Activated naive CD8-positive, alpha-beta T cell treated with anti-CD3 and anti-CD28 coated beads for 36 hours (primary cell): ENCODE measurements around the gene KIF5C. TPM values are rescaled to one million over a fixed set of nuclear protein-coding genes. Genes with fewer than 3 reads are reported as not detected.

Experiments used
- DNase-seq: peaks from one replicate; pipeline ENCODE4 v3.0.0; 2021
- H3K27ac Mint-ChIP-seq: one replicate; pipeline ENCODE4 v1.8.0; 2022; ENCODE audit warnings: mild to moderate bottlenecking, moderate library complexity, mixed read lengths
- H3K27me3 Mint-ChIP-seq: one replicate; pipeline ENCODE4 v1.8.0; 2022; ENCODE audit warnings: mild to moderate bottlenecking, mixed read lengths
- H3K36me3 Mint-ChIP-seq: one replicate; pipeline ENCODE4 v1.8.0; 2021; ENCODE audit warnings: mild to moderate bottlenecking, mixed read lengths
- H3K4me1 Mint-ChIP-seq: one replicate; pipeline ENCODE4 v1.8.0; 2021; ENCODE audit warnings: mixed read lengths
- H3K4me3 Mint-ChIP-seq: one replicate; pipeline ENCODE4 v1.8.0; 2022; ENCODE audit warnings: mild to moderate bottlenecking, moderate library complexity, mixed read lengths
- H3K9me3 Mint-ChIP-seq: one replicate; pipeline ENCODE4 v1.8.0; 2022; ENCODE audit warnings: mixed read lengths
- total RNA-seq, 2 experiments: library from RNA; stranded (reverse); gene quantifications; one replicate each; pipeline ENCODE4 v1.2.3, GENCODE V29; 2021

KIF5C gene
- total RNA-seq, 2 experiments from 2014 or later, result 15.3 to 19.7 TPM

- no peaks in the 10 kb centered on the region for H3K4me1 Mint-ChIP-seq
- no peak overlapping the region for H3K27ac Mint-ChIP-seq
- no peak overlapping the region for H3K4me3 Mint-ChIP-seq
- no peak for DNase-seq
- H3K36me3 Mint-ChIP-seq, result no peaks in the 10 kb centered on the region
- H3K27me3 Mint-ChIP-seq, result peaks cover 6% of the 10 kb centered on the region
- no peaks in the 10 kb centered on the region for H3K9me3 Mint-ChIP-seq
Measured at GRCh38 chr2:149055751-149056150, 180.7 kb downstream of the KIF5C start.

DNA sequence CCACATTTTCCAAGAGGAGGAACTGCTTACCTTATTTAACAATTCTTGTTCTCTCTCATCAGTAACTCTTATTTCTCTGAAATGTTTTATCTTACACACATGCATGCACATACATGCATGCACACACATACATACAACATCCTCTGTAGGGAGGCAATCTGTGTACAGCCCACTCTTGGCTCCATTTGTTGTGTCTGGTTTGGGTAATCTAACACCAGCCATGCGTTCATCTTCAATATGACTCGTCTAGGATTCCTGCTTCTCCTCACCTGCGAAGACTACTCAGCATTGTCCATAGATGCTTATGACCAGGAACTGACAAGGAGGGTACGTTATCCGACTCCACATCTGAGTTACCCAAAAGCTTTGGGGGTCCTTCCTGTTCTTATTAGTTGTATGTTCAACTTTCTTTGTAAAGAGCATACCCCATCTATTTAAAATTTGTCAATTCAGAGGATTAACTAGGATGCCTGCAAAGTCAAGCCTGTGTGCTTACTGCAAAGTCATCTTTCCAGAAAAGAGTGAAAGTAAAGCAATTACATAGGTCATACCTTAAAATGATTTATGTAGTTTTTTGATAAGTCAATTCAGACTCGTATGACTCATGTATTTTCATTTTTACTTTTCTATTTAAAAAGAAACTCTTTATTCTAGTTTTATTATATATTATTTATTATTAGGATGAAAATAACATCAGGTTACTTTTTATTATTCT is 181.7 kb downstream of the KIF5C start:
- no peak overlapping the region for H3K4me3 Mint-ChIP-seq
- H3K36me3 Mint-ChIP-seq, result no peaks in the 10 kb centered on the region
- DNase-seq, result no peak
- H3K4me1 Mint-ChIP-seq, result no peaks in the 10 kb centered on the region
- H3K27me3 Mint-ChIP-seq, result peaks cover 6% of the 10 kb centered on the region
- no peak overlapping the region for H3K27ac Mint-ChIP-seq
- no peaks in the 10 kb centered on the region for H3K9me3 Mint-ChIP-seq

GRCh38 chr2:149057401-149057800 is 182.4 kb downstream of the KIF5C start:
- H3K4me3 Mint-ChIP-seq, result no peak overlapping the region
- H3K9me3 Mint-ChIP-seq, result no peaks in the 10 kb centered on the region
- H3K4me1 Mint-ChIP-seq, result no peaks in the 10 kb centered on the region
- no peaks in the 10 kb centered on the region for H3K36me3 Mint-ChIP-seq
- no peak overlapping the region for H3K27ac Mint-ChIP-seq
- H3K27me3 Mint-ChIP-seq, result peaks cover 6% of the 10 kb centered on the region
- DNase-seq, result no peak

DNA sequence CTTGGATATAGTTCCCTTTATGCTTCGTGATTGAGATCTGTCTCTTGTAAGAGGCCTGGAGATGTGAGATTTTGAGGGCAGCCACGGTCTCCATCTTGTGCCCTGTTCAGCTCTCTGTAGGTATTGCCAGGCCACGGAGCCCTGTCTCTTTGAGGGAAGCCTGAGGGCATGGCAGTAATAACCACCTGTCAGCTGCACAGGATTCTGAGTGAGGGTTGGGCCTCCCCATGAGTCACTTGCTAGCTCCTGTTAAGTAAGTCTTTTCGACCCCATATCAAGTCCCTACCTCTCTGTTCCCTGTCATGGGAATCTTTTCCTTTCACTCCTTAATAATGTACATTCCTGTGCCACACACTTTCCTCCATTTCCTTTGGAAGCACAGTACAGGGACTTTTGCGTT is 183.9 kb downstream of the KIF5C start:
- Mint-ChIP-seq H3K27ac (no peak overlapping the region), H3K4me1 (no peaks in the 10 kb centered on the region), H3K4me3 (no peak overlapping the region), H3K27me3 (peaks cover 2% of the 10 kb centered on the region), H3K9me3 (no peaks in the 10 kb centered on the region), H3K36me3 (no peaks in the 10 kb centered on the region)
- DNase-seq, result no peak

DNA sequence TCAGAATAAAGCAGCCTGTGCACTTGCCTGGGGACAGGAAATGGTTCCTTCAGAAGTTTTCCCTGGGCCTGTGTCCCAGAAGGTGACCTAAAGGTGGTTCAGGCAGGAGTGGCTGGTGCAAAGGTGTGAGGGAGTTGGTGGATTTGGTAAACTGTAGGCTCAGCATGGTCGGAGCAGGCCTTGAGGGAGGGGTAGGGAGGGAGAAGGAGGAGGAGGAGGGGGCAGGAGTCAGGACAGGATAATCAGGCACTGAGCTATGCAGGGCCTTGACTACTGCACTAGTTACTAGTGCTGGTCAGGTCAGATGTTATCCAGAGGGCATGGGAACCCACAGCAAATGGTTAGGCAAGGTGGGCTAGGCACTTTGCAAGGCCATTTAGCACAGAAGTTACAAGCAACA is 184.8 kb downstream of the KIF5C start:
- no peaks in the 10 kb centered on the region for H3K36me3 Mint-ChIP-seq
- no peak for DNase-seq
- H3K4me1 Mint-ChIP-seq, result no peaks in the 10 kb centered on the region
- H3K4me3 Mint-ChIP-seq, result no peak overlapping the region
- H3K9me3 Mint-ChIP-seq, result no peaks in the 10 kb centered on the region
- H3K27ac Mint-ChIP-seq, result no peak overlapping the region
- H3K27me3 Mint-ChIP-seq, result no peaks in the 10 kb centered on the region

- Mint-ChIP-seq H3K27ac (no peak overlapping the region), H3K9me3 (no peaks in the 10 kb centered on the region), H3K4me1 (no peaks in the 10 kb centered on the region), H3K27me3 (no peaks in the 10 kb centered on the region), H3K36me3 (no peaks in the 10 kb centered on the region), H3K4me3 (no peak overlapping the region)
- DNase-seq, result no peak
Measured at GRCh38 chr2:149061133-149061745, 186.2 kb downstream of the KIF5C start.

- DNase-seq, result no peak
- Mint-ChIP-seq H3K36me3 (no peaks in the 10 kb centered on the region), H3K9me3 (peaks cover 2% of the 10 kb centered on the region), H3K4me1 (no peaks in the 10 kb centered on the region), H3K4me3 (no peak overlapping the region), H3K27me3 (peaks cover 7% of the 10 kb centered on the region), H3K27ac (no peak overlapping the region)
Measured at GRCh38 chr2:149062531-149062930, 187.5 kb downstream of the KIF5C start.

GRCh38 chr2:149063177-149063576 is 188.2 kb downstream of the KIF5C start:
- peaks cover 13% of the 10 kb centered on the region for H3K27me3 Mint-ChIP-seq
- H3K4me3 Mint-ChIP-seq, result no peak overlapping the region
- H3K27ac Mint-ChIP-seq, result no peak overlapping the region
- H3K9me3 Mint-ChIP-seq, result peaks cover 2% of the 10 kb centered on the region
- no peaks in the 10 kb centered on the region for H3K4me1 Mint-ChIP-seq
- no peak for DNase-seq
- H3K36me3 Mint-ChIP-seq, result no peaks in the 10 kb centered on the region

GRCh38 chr2:149064365-149064841 is 189.4 kb downstream of the KIF5C start:
- Mint-ChIP-seq H3K9me3 (peaks cover 2% of the 10 kb centered on the region), H3K36me3 (no peaks in the 10 kb centered on the region), H3K27ac (no peak overlapping the region), H3K4me3 (no peak overlapping the region), H3K27me3 (peaks cover 19% of the 10 kb centered on the region), H3K4me1 (peaks cover 4% of the 10 kb centered on the region)
- DNase-seq, result no peak

DNA sequence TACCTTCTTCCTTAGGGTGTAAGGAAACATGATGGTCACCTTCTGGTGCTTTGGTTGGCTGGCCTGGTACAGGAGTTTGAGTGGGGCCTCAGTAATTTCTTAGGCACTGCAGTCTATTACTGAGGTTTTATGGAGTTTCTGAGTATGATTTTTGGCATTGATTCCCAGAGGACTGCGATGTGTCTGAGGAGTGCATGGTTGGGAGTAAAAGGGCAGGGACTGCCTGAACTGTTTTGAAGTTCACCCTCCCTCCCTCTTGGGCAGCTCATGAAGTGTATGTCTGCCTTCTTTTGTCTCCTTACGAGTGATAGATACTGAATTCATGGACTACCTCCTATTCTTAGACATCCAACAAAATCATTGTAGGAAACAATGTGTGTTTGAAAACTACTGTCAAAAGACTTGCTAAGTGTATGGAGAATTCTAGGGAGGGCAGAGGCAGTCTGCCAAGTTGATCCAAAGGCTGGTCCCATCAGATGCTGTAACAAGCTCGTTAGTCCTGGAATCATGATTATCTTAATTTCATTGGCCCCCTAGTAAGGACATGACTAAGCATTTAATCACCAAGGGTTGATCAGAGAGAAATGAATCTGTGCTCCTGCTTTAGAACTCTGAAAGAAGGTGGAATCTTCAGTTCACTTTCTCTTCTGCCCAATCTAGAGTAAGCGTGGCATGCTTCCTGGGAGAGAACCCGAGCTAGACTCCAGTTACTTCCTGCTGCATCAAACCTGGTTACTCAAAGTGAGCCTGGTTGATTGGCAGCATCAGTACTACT is 190.0 kb downstream of the KIF5C start:
- Mint-ChIP-seq H3K9me3 (peaks cover 2% of the 10 kb centered on the region), H3K4me1 (peaks cover 10% of the 10 kb centered on the region), H3K27ac (no peak overlapping the region), H3K36me3 (no peaks in the 10 kb centered on the region), H3K4me3 (no peak overlapping the region), H3K27me3 (peaks cover 24% of the 10 kb centered on the region)
- no peak for DNase-seq

- H3K27ac Mint-ChIP-seq, result no peak overlapping the region
- no peak overlapping the region for H3K4me3 Mint-ChIP-seq
- peaks cover 42% of the 10 kb centered on the region for H3K27me3 Mint-ChIP-seq
- H3K36me3 Mint-ChIP-seq, result no peaks in the 10 kb centered on the region
- no peak for DNase-seq
- peaks cover 2% of the 10 kb centered on the region for H3K9me3 Mint-ChIP-seq
- H3K4me1 Mint-ChIP-seq, result peaks cover 11% of the 10 kb centered on the region
Measured at GRCh38 chr2:149068225-149068995, 193.4 kb downstream of the KIF5C start.

GRCh38 chr2:149068996-149069888 is 194.2 kb downstream of the KIF5C start:
- no peak overlapping the region for H3K4me3 Mint-ChIP-seq
- no peak for DNase-seq
- H3K27me3 Mint-ChIP-seq, result peaks cover 49% of the 10 kb centered on the region
- H3K9me3 Mint-ChIP-seq, result peaks cover 2% of the 10 kb centered on the region
- peaks cover 11% of the 10 kb centered on the region for H3K4me1 Mint-ChIP-seq
- no peaks in the 10 kb centered on the region for H3K36me3 Mint-ChIP-seq
- no peak overlapping the region for H3K27ac Mint-ChIP-seq

DNA sequence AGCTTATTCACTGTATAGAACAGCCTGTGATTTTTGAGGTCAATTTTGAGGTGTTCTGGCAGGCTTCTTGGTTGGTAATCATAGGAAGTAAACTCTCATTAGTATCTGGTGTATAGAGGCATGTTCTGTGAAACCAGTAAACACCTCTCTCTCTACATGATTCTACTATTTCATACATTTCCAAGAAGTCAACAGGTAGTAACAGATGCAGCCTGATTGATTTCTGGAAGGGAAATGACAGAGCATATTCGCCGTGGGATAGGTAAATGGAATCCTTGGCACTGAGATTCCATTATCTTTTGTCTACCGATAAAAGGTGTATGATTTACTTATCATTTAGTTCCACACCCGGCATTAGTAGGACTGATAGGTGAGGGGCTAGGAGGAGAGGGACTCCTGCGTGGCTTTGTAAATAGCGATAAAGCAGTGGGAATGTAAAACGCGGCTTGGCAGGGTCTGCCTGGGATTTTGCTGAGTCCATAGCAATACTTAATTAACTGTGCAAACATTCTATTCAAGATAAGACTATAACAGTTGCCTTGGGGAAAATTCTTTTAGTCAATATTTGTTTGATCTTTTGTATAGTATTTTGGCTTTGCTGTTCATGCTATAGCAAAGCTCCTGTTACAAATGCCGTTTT is 195.8 kb downstream of the KIF5C start:
- Mint-ChIP-seq H3K36me3 (no peaks in the 10 kb centered on the region), H3K4me3 (no peak overlapping the region), H3K27ac (no peak overlapping the region), H3K4me1 (peaks cover 11% of the 10 kb centered on the region), H3K27me3 (peaks cover 55% of the 10 kb centered on the region), H3K9me3 (peaks cover 2% of the 10 kb centered on the region)
- no peak for DNase-seq

DNA sequence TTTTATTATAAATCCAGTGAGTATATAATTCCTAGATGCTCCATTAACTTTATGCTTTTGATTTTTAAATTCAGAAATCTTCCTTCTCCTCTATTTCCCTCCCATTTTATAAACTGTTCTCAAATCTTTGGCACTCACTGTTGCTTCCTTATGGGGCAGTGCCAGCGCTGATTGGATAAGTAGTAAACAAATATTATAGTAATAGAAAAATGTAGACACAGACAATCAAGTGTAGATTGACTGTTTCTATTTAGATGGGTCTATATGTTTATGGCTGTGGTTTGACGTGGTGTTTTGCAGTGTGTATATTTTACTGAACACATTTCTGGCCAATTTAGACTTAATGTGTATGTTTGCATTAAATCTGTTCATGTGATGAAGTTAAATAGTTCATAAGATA is 200.1 kb downstream of the KIF5C start:
- Mint-ChIP-seq H3K4me1 (peaks cover under 1% of the 10 kb centered on the region), H3K27ac (no peak overlapping the region), H3K9me3 (no peaks in the 10 kb centered on the region), H3K4me3 (no peak overlapping the region), H3K27me3 (peaks cover 42% of the 10 kb centered on the region), H3K36me3 (no peaks in the 10 kb centered on the region)
- no peak for DNase-seq
